IMR-90 (cell line): ENCODE measurements around the gene ZNF692.

Experiments used
- CEBPB ChIP-seq: IDR thresholded peaks from 2 replicates; pipeline ENCODE4 v1.6.1; 2012; ENCODE audit warnings: low read depth, low read length, improper control_type of control experiment
- MXI1 ChIP-seq: IDR thresholded peaks from 2 replicates; pipeline ENCODE4 v1.6.1; 2012; ENCODE audit warnings: low read depth, mild to moderate bottlenecking, low read length, moderate library complexity, borderline replicate concordance
- POLR2A ChIP-seq: IDR thresholded peaks from 2 replicates; pipeline ENCODE4 v1.6.1; 2012; ENCODE audit warnings: mild to moderate bottlenecking, low read depth, low read length
- RAD21 ChIP-seq: IDR thresholded peaks from 2 replicates; pipeline ENCODE4 v1.6.1; 2012; ENCODE audit warnings: low read length, improper control_type of control experiment
- RCOR1 ChIP-seq: IDR thresholded peaks from 2 replicates; pipeline ENCODE4 v1.6.1; 2012; ENCODE audit warnings: mild to moderate bottlenecking, low read length, improper control_type of control experiment; ENCODE audit not compliant: insufficient replicate concordance
- RFX5 ChIP-seq: IDR thresholded peaks from 2 replicates; pipeline ENCODE4 v1.8.0; 2012; ENCODE audit warnings: low read depth, mild to moderate bottlenecking, low read length, moderate library complexity
- TF ChIP-seq, protein P1 (sequence below): conservative IDR thresholded peaks from 2 replicates; pipeline ENCODE4 v1.5.1; 2012; ENCODE audit warnings: mild to moderate bottlenecking, low read depth, low read length, improper control_type of control experiment
- TF ChIP-seq, protein P2 (sequence below): fragments of 150-350 bp; IDR thresholded peaks from 2 replicates; pipeline ENCODE4 v1.6.1; 2017; ENCODE audit warnings: mild to moderate bottlenecking, antibody characterized with exemption, low read length, low read depth

DNA sequence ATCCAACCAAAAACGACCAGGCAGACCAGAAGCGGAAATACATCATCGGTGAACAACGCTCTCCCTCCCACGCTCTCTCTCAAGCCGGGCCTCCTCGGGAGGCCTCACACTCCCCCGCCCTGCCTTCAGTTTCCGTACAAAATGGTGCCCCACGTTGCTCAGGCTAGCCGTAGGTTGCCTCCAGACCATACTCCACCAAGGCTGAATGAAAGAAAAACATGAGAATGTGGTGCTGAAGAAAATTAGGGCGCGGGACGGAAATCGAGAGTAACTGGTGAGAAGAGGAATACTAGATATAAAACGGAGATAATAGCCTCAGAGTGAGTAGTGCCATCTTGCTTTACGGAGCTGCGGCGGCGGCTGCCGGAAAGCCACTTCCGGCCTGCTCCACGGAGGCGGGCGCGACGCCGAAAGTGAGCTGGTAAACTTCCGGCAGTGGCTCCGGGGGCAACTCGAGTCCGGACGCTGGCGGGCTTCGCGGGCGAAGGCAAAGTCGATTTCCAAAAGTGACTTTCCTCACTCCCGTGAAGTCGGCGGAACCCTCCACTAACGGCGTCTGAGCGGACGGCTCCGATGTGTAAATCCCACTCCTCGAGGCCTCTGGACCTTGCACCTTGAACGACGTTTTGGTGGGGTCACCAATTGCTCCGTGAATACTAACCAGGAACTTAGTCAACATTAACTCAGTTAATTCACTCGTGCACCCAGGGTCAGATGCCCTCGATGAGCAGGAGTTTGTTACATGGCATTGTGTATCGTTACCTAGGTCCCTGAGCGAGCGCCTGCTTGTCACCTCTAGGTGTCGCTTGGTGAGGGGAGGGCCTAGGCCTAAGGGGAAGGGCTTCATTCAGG is 32.8 kb downstream of the ZNF692 start, which contains the start of gene SH3BP5L:
- TF ChIP-seq, protein P1, sequence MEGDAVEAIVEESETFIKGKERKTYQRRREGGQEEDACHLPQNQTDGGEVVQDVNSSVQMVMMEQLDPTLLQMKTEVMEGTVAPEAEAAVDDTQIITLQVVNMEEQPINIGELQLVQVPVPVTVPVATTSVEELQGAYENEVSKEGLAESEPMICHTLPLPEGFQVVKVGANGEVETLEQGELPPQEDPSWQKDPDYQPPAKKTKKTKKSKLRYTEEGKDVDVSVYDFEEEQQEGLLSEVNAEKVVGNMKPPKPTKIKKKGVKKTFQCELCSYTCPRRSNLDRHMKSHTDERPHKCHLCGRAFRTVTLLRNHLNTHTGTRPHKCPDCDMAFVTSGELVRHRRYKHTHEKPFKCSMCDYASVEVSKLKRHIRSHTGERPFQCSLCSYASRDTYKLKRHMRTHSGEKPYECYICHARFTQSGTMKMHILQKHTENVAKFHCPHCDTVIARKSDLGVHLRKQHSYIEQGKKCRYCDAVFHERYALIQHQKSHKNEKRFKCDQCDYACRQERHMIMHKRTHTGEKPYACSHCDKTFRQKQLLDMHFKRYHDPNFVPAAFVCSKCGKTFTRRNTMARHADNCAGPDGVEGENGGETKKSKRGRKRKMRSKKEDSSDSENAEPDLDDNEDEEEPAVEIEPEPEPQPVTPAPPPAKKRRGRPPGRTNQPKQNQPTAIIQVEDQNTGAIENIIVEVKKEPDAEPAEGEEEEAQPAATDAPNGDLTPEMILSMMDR = peak; percentile 57
- TF ChIP-seq RAD21 = peak; percentile 32
- TF ChIP-seq CEBPB = no peak
- no peak for TF ChIP-seq RCOR1
- TF ChIP-seq POLR2A = peak; percentile 77
- TF ChIP-seq RFX5 = peak; percentile 20; the same call in 1 of the 2 replicates
- 0 out of 2 replicates have a peak, but pooled peaks have one; percentile 43 for TF ChIP-seq MXI1
- TF ChIP-seq, protein P2, sequence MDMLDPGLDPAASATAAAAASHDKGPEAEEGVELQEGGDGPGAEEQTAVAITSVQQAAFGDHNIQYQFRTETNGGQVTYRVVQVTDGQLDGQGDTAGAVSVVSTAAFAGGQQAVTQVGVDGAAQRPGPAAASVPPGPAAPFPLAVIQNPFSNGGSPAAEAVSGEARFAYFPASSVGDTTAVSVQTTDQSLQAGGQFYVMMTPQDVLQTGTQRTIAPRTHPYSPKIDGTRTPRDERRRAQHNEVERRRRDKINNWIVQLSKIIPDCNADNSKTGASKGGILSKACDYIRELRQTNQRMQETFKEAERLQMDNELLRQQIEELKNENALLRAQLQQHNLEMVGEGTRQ = no peak
